Frontal cortex (tissue), 4 donors: ENCODE results near the gene CD99L2. TPM values are rescaled to one million over a fixed set of nuclear protein-coding genes. Genes with fewer than 3 reads are reported as not detected.

Experiments
- DNase-seq, 2 donors: peaks; one replicate each; pipeline ENCODE4 v3.0.0; 2012; ENCODE audit warnings: low spot score in 2 of 2
- FAIRE-seq: peaks from 2 replicates; lab custom pipeline; 2012; peaks lifted over from hg19 to GRCh38; lab: Jason Lieb, UNC
- total RNA-seq: library from RNA; depleted of rRNA; stranded (reverse); fragments of >200 nt; gene quantifications from one replicate; pipeline ENCODE4 v1.2.3, GENCODE V29; 2014
- donor health status: control.
- donor health status: control.
- donor health status: control.

The CD99L2 gene, protein sequence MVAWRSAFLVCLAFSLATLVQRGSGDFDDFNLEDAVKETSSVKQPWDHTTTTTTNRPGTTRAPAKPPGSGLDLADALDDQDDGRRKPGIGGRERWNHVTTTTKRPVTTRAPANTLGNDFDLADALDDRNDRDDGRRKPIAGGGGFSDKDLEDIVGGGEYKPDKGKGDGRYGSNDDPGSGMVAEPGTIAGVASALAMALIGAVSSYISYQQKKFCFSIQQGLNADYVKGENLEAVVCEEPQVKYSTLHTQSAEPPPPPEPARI
- 33.0 TPM for total RNA-seq

DNA sequence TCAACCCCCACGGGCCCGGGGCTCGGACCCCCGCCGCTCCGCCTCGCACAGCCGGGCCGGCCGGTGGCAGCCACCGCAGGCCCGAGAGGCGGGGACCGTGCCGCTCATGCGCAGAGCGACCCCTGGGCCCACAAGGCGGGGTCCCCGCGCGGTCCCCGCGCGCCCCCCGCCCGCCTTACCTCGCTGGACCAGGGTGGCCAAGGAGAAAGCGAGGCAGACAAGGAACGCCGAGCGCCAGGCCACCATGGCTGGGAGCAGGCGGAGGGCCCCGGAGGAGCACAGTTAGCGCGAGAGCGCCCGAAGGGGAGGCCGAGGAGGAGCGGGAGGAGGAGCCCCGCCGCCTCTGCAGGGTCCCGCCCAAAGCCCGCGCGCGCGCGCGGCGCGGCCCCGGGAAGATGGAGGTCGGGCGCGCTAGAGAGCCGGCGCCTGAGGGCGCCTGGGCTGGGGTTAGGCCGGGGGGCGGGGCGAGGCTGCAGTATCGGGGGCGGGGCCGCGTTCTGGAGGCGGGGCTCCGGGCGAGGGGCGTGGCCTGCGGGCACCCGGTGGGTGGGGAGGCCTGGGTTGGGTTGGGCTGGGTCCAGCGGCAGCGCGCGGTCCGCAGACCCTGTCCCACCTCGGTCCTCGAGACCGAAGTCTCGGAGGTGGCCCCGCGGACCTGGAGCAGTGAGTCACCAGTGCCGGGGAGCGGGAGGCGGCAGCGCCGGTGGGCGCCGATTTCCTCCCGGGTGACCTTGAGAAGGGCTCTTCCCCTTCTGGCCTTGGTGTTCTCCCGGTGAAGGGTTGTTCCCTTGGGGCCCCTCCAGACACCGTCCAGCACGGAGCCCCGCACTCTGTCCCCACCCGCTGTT lies at the start of gene CD99L2:
TSS of gene CD99L2 (minus strand) at position 326 of the 848 bp plus-strand sequence. CDS start at position 246, 80 bp downstream.
- peak; percentile 84 to 88 for DNase-seq
- FAIRE-seq = no peak

DNA sequence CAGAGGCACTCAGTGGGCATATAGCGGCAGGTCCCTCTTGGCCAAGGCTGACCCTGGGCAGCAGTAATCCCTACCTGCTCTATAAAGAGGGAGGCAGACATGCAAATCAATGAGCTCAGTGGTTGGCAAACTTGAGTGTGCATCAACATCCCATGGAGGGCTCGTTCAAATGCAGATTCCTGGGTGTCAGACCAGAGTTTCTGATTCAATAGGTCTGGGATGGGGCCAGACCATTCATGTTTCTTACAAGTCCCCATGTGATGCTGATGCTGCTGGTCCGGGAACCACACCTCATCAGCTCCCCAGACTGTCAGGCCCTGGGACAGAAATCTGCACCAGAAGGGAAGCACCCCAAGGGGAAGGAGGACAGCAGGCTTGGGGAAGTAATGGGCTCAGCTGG lies 45.8 kb upstream of the CD99L2 start:
- DNase-seq (no peak), FAIRE-seq (no peak)

DNA sequence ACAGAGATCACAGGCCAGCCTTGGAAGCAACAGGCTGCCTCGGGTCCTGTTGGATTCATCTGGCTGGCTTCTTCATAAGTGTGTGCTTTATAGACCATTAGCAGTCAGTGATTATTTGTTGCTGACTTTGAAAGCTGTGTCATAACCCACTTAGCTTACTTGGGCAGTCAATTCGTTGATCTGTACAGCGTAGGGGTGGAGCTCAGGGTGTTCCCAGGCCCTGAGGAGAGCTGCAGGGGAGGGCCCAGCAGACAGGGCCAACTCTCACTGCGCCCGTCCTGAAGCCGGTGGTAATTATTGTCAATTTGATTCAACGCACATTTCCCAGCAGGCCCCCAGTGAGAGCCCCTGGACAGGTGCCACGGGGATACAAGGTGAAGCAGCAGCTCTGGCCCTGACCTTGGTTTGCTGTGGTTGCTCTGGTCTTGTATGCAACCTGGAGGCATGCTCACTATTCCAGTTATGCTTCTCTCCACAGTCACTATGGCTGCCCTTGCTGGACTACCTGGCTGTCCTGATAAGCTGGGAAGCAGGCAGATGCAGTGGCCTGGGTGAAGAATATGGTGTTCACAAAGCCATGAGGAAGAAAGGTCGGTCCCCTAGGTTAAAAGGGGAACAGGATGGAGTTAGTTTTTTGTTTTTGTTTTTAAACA lies 44.6 kb upstream of the CD99L2 start:
- DNase-seq (no peak), FAIRE-seq (no peak)

DNA sequence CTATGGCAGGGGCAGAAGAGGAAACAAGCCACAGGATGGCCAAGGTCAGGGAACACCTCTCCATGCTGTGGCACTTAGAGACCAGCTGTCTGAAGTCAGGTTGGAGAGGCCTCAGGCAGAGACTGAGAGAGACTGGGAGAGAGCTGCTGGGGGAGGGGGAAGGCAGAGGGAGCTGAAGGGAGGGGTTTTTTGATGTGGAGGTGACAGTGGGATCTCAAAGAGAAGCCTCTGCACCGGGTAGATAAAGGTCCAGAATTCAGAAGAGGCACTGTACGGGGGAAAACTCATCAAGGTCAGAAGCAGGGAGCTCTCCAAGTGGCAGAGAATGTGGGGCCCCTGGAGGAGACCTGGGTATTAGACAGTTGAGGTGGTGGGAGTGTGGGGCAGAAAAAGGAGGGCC lies 43.1 kb upstream of the CD99L2 start:
- FAIRE-seq = no peak
- no peak for DNase-seq

DNA sequence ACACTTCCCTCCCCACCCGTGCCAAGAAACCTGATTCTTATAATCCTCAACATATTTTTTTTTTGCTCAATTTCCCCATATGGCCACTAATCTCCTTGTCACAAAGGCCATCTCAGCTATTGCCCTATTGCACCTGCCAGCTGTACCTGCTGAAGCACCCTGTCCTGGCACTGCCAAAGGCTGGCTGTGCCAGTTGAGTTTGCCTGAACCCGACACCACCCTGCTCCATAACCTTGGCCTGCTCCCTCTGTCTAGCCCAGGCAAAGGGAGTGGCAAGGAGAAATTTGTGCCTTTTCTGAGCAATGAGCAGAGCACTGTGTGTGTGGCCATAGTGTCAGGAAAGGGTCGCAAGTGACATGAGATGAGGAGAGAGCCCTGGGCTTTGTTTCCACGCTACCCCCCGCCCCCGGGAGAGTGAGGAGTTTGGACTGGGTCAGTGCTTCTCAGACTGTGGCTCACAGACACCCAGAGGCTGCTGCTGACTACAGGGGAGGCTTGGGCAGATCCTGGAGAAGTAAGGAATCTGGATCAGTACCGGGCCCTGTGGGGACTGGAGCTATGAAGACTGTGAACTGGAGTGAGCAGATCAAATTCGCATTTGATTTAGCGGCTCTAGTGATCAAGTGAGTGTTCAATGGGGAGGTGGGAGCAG lies 42.5 kb upstream of the CD99L2 start:
- DNase-seq (no peak), FAIRE-seq (no peak)

DNA sequence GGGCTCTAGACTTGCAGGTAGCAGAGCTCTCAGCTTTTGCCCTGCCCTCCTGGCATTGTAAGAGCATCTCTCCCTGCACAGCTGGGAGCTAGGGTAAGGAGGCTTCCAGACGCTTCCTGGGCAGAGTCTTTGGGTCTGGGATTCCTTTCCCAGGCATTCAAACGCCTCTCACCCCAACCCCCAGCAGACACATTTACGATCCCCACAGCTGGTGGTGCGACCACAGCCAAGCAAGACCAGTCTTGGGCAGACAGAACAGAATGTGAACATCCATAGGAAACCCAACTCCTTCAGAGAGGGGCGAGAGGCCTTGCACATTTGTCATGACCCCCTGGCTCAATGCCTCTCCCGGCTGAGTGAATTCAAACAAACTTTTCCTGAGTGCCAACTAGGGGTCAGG lies 38.1 kb upstream of the CD99L2 start:
- DNase-seq = no peak
- FAIRE-seq = no peak

DNA sequence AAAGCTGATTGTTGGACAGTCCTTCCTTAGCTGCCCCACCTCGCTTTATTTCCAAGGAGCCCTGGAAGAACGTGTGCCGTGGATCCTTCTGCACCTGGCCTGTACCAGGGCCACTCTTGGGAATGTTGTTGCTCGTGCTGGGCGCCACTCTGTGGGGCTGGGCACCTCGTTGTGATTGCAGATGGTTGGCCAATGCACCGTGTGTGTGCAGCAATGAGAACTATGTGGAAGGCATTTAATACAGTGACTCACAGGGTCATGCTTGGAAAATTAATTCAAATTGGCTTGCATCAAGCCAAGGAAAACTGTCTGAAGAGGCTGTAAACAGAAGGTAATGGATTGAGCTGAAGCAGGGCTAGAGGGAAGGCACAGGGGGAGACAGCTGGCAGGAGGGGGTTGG lies 37.0 kb upstream of the CD99L2 start:
- DNase-seq (no peak), FAIRE-seq (no peak)

DNA sequence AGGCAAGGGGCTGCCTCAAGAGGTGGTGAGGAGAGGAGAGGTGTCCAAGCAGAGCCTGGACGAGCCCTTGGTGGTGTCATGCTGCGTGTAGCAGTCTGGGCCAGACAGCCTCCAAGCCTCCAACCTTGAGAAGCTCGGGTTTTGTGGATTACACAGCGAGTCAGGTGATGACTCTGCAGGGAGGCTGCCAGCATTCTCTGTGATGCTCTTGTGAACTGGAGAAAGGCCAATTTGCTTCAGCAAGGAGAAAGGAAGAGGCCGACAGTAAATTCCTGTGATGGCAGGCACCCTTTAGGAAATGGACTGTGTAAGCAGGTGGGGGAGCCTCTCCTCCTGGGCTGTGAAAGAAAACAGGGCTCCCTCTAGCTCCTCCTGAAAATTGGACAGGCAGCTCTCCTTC lies 36.0 kb upstream of the CD99L2 start:
- FAIRE-seq = no peak
- DNase-seq = peak in 1 of 2 donors; percentile 8

DNA sequence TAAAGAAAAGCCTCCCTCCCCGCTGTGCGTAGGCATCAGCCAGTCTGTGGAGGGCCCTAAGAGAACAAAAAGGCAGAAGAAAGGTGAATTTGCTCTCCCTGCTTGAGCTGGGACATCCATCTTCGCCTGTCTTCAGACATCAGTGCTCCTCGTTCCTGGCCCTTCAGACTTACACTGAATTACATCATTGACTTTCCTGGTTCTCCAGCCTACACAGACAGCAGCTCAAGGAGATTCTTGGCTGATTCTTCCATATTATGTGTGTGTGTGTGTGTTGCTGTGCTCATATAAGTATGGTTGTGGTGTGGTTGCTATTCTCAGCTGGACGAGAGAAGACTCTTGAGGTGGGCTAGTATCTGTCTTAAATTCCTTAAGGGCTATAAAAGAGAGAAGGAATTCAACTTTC lies 35.5 kb upstream of the CD99L2 start:
- DNase-seq = no peak

DNA sequence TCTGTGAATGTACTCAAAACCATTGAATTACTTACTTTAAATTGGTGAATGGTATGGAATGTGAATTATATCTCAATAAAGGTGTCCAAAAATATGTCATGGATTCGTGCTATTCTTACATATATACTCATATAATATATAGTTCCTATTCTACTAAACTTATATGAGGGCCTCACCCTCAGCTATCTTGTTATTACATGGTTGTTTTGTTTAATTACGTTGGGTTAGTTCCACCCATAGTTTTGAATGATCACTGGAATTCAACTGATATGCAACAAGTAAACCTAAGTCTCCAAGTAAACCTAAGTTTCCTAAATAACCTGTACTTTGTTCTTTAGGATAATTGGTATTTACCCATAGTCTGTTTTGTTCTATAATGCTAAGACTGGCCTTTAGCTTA lies 30.6 kb upstream of the CD99L2 start:
- FAIRE-seq = no peak
- DNase-seq = no peak

More for the DNA sequence above, 35.5 kb upstream of the CD99L2 start:
- FAIRE-seq = no peak

DNA sequence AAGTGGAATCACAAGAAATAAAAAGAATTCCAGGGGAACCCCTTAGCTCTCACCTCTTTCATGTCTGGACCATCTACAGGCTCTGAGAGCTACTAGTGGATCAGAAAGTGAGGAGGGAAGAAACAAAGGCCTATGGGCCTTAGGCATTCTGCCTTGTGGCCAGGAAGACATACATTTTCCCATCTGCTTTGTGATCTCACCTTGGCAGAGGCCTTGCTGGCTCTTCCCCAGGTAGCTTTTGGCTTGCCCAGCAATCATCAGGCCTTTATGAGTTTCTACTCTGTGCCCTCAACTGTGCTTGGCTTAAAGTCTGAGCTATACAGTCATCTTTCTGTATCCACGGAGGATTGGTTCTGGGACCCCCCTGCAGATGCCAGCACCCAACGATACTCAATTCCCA lies 28.3 kb upstream of the CD99L2 start:
- FAIRE-seq (no peak), DNase-seq (no peak)

DNA sequence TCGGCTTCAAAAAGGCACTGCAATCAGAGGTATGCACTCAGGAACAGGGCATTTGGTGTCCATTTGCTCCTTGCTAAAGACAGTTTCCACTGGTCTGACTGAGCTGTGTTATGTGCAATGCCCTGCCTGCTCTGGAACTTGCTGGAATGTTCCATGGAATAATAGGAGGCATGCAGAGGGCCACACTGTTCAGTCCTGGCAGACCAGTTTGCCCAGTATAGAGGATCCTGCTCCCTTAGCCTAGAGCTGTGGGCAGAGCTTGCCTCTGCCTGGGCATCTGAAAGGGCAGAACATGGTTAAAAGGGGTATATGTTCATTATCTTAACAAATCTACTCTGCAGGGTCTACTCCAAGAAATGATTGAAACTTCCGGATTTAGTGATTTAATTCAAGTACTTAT lies 27.8 kb upstream of the CD99L2 start:
- no peak for DNase-seq
- FAIRE-seq = no peak

DNA sequence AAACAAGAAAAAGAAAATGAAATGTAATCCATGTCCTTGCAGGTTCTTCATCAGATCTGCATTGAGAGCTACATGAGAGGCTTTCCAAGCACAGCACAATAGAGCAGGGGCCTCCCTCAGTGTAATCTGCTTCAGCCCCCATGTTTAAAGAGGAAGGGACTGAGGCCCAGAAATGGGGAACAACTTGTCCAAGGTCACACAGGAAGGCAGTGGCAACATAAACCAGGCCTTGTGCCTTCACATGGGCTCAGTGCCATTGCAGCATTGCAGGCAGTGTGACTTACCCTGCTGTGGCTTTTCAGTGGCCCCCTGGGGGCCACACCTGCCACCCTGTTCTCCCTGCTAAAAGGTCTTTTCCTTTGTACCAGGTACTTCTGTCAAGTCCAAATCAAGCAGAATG lies 20.9 kb upstream of the CD99L2 start:
- no peak for DNase-seq
- no peak for FAIRE-seq

DNA sequence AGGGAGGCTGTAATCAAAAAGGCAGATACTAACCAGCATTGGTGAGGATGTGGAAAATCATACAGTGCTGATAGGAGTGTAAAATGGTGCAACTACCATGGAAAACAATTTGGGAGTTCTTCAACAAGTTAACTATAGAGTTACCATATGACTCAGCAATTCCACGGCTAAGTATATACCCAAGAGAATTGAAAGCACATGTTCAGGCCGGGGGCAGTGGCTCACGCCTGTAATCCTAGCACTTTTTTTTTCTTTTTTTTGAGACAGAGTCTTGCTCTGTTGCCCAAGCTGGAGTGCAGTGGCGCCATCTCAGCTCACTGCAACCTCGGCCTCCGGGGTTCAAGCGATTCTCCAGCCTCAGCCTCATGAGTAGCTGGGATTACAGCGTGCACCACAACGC lies 15.0 kb upstream of the CD99L2 start:
- DNase-seq = no peak
- FAIRE-seq = no peak

DNA sequence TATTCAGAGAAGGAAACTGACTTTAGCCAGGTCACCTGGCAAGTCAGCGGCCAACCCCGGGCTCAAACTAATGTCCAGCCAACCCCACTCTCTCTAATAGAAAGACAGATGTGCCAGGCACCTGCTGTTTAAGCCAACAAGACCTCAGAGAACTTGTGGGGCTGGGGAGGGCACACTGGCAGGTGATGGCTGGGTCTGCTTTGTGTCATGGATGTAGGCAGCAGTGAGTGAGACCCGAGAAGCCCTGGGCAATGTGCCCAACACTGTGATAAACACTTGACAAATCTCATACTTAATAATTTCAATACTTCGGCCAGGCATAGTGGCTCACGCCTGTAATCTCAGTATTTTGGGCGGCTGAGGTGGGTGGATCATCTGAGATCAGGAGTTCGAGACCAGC lies 9.0 kb upstream of the CD99L2 start:
- no peak for FAIRE-seq
- no peak for DNase-seq

DNA sequence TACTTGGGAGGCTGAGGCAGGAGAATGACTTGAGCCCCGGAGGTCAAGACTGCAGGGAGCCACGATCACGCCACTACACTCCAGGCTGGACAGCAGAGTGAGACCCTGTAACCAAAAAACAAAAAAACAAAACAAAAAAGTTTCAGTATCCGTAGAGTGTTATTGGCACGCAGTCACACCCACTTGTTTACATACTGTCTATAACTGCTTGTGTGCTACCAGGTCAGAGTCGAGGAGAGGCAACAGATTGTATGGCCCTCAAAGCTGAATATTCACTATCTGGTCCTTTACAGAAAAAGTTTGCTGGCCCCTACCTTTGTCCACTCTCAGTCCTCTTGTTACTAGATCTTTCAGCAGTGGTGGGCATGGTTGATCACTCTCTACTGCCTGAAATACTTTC lies 8.2 kb upstream of the CD99L2 start:
- no peak for DNase-seq
- FAIRE-seq = no peak

DNA sequence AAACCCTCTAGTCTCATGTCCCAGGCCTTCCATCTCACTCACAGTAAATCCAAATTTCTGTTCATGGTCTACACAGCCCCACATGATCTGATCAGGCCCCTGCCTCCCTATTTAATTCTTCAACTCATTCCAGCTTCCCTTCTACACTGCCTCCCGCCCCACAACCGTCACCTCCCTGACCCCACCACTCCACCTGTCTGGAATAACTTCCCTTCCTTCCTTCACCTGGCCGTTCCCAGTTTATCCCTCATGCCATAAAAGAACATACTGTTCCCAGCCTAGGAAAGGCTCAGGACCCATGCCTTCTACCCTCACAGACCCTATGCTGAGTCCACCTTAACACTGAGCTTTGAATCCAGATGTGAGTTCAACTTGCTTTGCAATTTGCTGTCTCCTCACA lies 6.8 kb upstream of the CD99L2 start:
- FAIRE-seq (no peak), DNase-seq (no peak)

DNA sequence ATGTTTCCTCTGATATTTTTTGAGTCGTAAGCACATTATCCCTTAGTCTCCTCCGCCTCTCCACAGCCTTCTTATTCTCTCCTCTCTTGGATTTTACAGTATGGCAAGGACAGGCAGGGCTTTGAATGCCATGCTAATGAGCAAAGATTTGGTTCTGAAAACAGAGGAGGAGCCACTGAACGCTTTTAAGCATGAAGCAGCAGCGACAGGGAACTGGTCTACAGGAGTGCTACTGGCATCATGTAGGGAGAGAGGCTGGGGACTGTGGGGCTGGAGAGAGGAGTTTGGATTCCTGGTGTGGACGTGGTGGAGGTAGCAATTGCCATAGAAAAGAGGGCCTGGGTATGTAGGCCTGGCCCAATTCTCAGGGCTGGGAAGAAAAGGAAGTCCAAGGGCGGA lies 4.6 kb upstream of the CD99L2 start:
- FAIRE-seq (no peak), DNase-seq (no peak)

DNA sequence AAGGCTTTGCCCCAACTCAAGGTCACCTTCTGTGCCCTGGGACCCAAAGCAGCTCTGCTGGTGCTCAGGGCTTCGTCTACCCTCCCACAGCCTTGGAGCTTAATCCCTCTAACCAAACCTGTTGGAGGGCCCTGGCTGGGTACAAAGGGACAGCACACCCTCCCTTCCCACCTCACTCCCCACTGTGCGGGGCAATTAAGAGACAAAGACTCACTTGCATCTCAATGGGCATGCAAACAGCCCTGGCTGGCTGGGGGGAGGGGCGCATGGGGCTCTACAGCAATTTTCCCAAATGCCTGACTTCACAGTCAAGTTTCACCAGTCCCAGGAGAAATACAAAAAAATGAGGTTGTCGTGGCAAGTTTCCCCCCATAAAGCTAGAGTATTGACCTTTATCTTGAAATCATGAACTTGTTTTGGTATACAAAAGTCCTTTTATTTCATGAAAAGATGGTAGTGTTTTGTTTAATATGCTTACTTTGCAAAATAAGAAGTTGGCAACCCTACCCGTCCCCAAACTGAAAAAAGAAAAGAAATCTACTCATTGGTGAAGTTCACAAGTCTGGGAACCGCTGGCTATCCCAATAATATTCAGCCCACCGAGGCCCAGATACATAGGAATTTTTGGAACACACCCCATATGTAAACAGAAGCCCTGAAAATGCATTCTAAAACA lies 4.1 kb upstream of the CD99L2 start:
- DNase-seq = no peak
- no peak for FAIRE-seq

DNA sequence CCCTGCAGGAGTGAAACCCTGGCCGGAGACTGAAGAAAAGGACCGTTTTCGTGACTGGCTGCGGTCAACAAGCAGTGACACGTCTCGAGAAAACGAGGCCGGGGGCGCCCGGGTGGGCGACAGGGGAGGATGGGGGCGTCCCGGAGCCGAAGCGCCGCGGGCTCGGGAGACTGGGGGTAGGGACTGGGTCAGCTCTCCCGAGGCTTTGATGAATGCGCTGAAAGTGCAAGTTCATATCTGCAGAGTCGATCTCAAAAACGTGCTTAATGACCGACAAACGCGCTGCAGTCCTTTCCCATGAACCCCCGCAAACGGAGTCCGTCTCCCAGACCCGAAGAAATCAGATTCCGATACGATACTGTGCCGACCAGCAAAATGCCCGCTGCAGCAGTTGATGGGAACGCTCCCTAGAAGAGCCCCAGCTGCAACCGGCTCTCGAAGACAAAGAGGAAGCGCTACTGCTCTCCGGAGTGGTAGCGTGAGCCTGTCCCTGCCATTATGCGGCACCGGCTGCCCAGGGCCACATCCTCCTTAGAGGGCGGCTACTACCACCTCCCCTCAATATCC lies 806 bp upstream of the CD99L2 start:
- no peak for FAIRE-seq
- DNase-seq = peak; percentile 14 to 28
